Motor neuron (in vitro differentiated cells): ENCODE measurements around the gene PHGDH. TPM values are rescaled to one million over a fixed set of nuclear protein-coding genes. Genes with fewer than 3 reads are reported as not detected.
A peak's percentile ranks its signal among the peaks of the same experiment; 100 is the strongest.
"Not testable (repeated sequence)": the region's sequence is repeated elsewhere in the genome, so short reads cannot be mapped to it uniquely, and the experiment has no call there.

Source experiments
- ATAC-seq, 8 experiments: fragments of 200-7000 bp; cut with Tn5 transposase; replicated peaks in 6 of 8; 2 replicates each; pipeline ENCODE4 v1.8.0; 2021; ENCODE audit warnings: mild to moderate bottlenecking in 8 of 8, moderate library complexity in 8 of 8
- H3K27ac ChIP-seq, 2 donors: fragments of 250-450 bp; sonication (Bioruptor Pico); 2 replicates each; pipeline ENCODE4 v1.9.0; 2021; ENCODE audit warnings: antibody characterized with exemption in 2 of 2, mild to moderate bottlenecking in 2 of 2, moderate library complexity in 1 of 2
- H3K4me1 ChIP-seq, 2 donors: fragments of 250-450 bp; sonication (Bioruptor Pico); replicated peaks in 1 of 2; 2 replicates each; pipeline ENCODE4 v1.6.1; 2021; ENCODE audit warnings: antibody characterized with exemption in 2 of 2, mild to moderate bottlenecking in 2 of 2, moderate library complexity in 1 of 2
- H3K4me3 ChIP-seq, 5 donors: fragments of 250-450 bp; sonication (Bioruptor Pico); 2 replicates each; pipeline ENCODE4 v1.9.0; 2021; ENCODE audit warnings: antibody characterized with exemption in 5 of 5, mild to moderate bottlenecking in 5 of 5, moderate library complexity in 4 of 5
- WGBS, 10 experiments: fragments of 450-650 bp; shearing (Covaris generic); methylation state at CpG; one replicate each; pipeline ENCODE4 v1.0.0; 2022; 5-methylcytosine and 5-hydroxymethylcytosine counted together
- in situ Hi-C, 9 experiments: fragments of 400-800 bp; cut with MboI; loops; one replicate each; pipeline ENCODE4 v1.15.0; 2021; ENCODE audit warnings: low sequenced_read_pairs in 9 of 9, low pct_unique_long_range_greater_than_20kb in 2 of 9; ENCODE audit not compliant: unreplicated experiment in 9 of 9
- total RNA-seq, 8 experiments: library from RNA; unstranded; fragments of 300-600 nt; gene quantifications; 2 replicates each; pipeline versions ENCODE4 v1.2.3 to v1.2.4, GENCODE V29; 2022

PHGDH gene
- total RNA-seq, 8 experiments from 2014 or later, result 39.6 to 288 (median 175) TPM

GRCh38 chr1:119703666-119704450 is 7.9 kb upstream of the PHGDH start:
- in situ Hi-C loops, result no loop called here
- H3K27ac ChIP-seq, result no peak overlapping the region
- H3K4me1 ChIP-seq, result no peaks in the 10 kb centered on the region
- no peak overlapping the region for H3K4me3 ChIP-seq
- no peak for ATAC-seq
- WGBS, 10 experiments, result 68 to 90% (median 83%) methylated on average over 3 to 6 of the region's 6 CpGs

- H3K4me3 ChIP-seq, in situ Hi-C loops, H3K4me1 ChIP-seq, ATAC-seq, H3K27ac ChIP-seq: not testable (repeated sequence)
- WGBS, 10 experiments, result 100% methylated on average over 2 of the region's 6 CpGs; no CpG with 5 or more reads in 9 of the 10 experiments
Measured at GRCh38 chr1:119706599-119706998, 5.1 kb upstream of the PHGDH start.

GRCh38 chr1:119711356-119711803 is 354 bp upstream of the PHGDH start:
- H3K27ac ChIP-seq, result peak overlapping the region; percentile 91 to 96
- peak overlapping the region; percentile 52 to 85 (median 79) for H3K4me3 ChIP-seq

GRCh38 chr1:119712342-119713038 is 756 bp downstream of the PHGDH start:
- Histone ChIP-seq H3K4me3 (peak overlapping the region; percentile 52 to 85 (median 79)), H3K27ac (peak overlapping the region; percentile 91 to 96), H3K4me1 (peaks cover 30 to 36% of the 10 kb centered on the region in 2 donors)
- peak; percentile 70 to 85 (median 80) for ATAC-seq
- in situ Hi-C loops, result no loop called here
- WGBS, 10 experiments, result 0 to 5% (median 0%) methylated on average over 1 to 8 of the region's 51 CpGs; no CpG with 5 or more reads in 3 of the 10 experiments

More at GRCh38 chr1:119711356-119711803, 354 bp upstream of the PHGDH start:
- in situ Hi-C loops, ATAC-seq: not testable (repeated sequence)
- H3K4me1 ChIP-seq, result peaks cover 19 to 30% of the 10 kb centered on the region in 2 donors
- 0 to 18% (median 6%) methylated on average over 3 to 8 of the region's 10 CpGs; no CpG with 5 or more reads in 1 of the 10 experiments for WGBS, 10 experiments

GRCh38 chr1:119713039-119713748 is 1.5 kb downstream of the PHGDH start:
- Histone ChIP-seq H3K4me3 (peak overlapping the region; percentile 52 to 85 (median 79)), H3K27ac (peak overlapping the region; percentile 91 to 96), H3K4me1 (peaks cover 33 to 42% of the 10 kb centered on the region in 2 donors)
- peak; percentile 11 to 61 (median 44) for ATAC-seq
- 0 to 20% (median 5%) methylated on average over 2 to 16 of the region's 17 CpGs; no CpG with 5 or more reads in 3 of the 10 experiments for WGBS, 10 experiments
- in situ Hi-C loops, result no loop called here

- H3K4me3 ChIP-seq, result peak overlapping the region; percentile 52 to 85 (median 79)
- peak in 1 of 8 experiments; percentile 1 for ATAC-seq
- H3K27ac ChIP-seq, result peak overlapping the region; percentile 91 to 96
- WGBS, 10 experiments, result 10 to 55% (median 31%) methylated on average over 1 to 5 of the region's 6 CpGs; no CpG with 5 or more reads in 2 of the 10 experiments
- in situ Hi-C loops, result no loop called here
- peaks cover 33 to 44% of the 10 kb centered on the region in 2 donors for H3K4me1 ChIP-seq
Measured at GRCh38 chr1:119713749-119714456, 2.2 kb downstream of the PHGDH start.

GRCh38 chr1:119714583-119714982 is 2.8 kb downstream of the PHGDH start:
- Histone ChIP-seq H3K27ac (peak overlapping the region; percentile 91 to 96), H3K4me3 (peak overlapping the region; percentile 52 to 85 (median 79)), H3K4me1 (peaks cover 33 to 44% of the 10 kb centered on the region in 2 donors)
- ATAC-seq, result peak in 2 of 8 experiments; percentile 2 to 6
- 0 to 91% (median 40%) methylated on average over 1 to 7 of the region's 8 CpGs; no CpG with 5 or more reads in 4 of the 10 experiments for WGBS, 10 experiments
- in situ Hi-C loops, result no loop called here

GRCh38 chr1:119715542-119715941 is 3.8 kb downstream of the PHGDH start:
- 9 to 90% (median 31%) methylated on average over 1 to 5 of the region's 5 CpGs; no CpG with 5 or more reads in 2 of the 10 experiments for WGBS, 10 experiments
- in situ Hi-C loops, result no loop called here
- peak overlapping the region; percentile 0 to 85 (median 10) for H3K4me3 ChIP-seq

GRCh38 chr1:119718409-119718808 is 6.7 kb downstream of the PHGDH start:
- no peak overlapping the region for H3K27ac ChIP-seq
- no peak for ATAC-seq
- in situ Hi-C loops, result no loop called here
- H3K4me3 ChIP-seq, result no peak overlapping the region
- H3K4me1 ChIP-seq, result peaks cover 33 to 50% of the 10 kb centered on the region in 2 donors

More at GRCh38 chr1:119715542-119715941, 3.8 kb downstream of the PHGDH start:
- ATAC-seq, result peak in 5 of 8 experiments; percentile 34 to 76 (median 64)
- peak overlapping the region in 1 of 2 donors; percentile 24 for H3K27ac ChIP-seq
- peaks cover 33 to 44% of the 10 kb centered on the region in 2 donors for H3K4me1 ChIP-seq

GRCh38 chr1:119718972-119719371 is 7.2 kb downstream of the PHGDH start:
- Histone ChIP-seq H3K4me1 (peaks cover 33 to 44% of the 10 kb centered on the region in 2 donors), H3K4me3 (no peak overlapping the region), H3K27ac (no peak overlapping the region)
- 90 to 100% (median 100%) methylated on average over 1 to 3 of the region's 3 CpGs; no CpG with 5 or more reads in 1 of the 10 experiments for WGBS, 10 experiments
- in situ Hi-C loops, result no loop called here
- ATAC-seq, result no peak

- 44 to 100% (median 97%) methylated on average over 1 to 10 of the region's 11 CpGs for WGBS, 10 experiments
- Histone ChIP-seq H3K27ac (no peak overlapping the region), H3K4me3 (no peak overlapping the region), H3K4me1 (peaks cover 18 to 26% of the 10 kb centered on the region in 2 donors)
- in situ Hi-C loops, result no loop called here
- no peak for ATAC-seq
Measured at GRCh38 chr1:119720866-119721440, 9.2 kb downstream of the PHGDH start.

GRCh38 chr1:119721896-119722295 is 10.2 kb downstream of the PHGDH start:
- 33 to 100% (median 83%) methylated on average over 1 to 5 of the region's 5 CpGs for WGBS, 10 experiments
- Histone ChIP-seq H3K4me1 (peaks cover 8 to 16% of the 10 kb centered on the region in 2 donors), H3K27ac (no peak overlapping the region), H3K4me3 (no peak overlapping the region)
- in situ Hi-C loops, result no loop called here
- no peak for ATAC-seq
